ENCODE results near the gene CTIF.

Gene CTIF

DNA sequence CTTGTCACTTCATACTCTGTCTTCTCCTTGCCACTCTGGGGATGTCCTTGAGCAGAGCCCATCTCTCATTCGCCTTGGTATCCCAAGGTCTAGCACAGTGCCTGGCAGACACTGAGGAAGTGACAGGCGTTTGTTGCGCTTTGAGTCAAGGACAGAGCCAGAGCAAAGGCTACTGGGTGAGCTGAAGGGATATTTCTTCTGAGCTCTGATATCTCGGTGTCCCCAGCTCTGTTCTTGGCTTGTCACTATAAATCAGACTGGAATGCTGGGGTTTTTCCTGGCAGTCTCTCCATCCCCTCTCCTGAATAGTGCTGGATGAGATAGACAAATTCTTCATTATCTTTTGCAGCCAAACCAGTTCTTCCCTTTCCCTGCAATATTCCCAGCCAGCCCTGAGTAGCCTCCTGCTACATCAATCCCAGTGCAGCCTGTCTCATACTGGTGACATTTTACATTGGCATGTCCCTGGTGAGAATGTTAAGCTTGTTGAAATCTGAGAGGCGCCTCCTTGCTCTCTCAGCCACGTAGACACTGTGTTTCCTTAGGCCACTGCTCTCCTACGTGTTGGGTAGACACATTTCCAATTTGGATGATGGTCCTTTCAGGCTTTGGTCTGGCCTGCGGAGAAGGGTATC is 61.7 kb downstream of the CTIF start:
- no peak for DNase-seq (ENCODE audit: low read depth in 2 of 2)

DNA sequence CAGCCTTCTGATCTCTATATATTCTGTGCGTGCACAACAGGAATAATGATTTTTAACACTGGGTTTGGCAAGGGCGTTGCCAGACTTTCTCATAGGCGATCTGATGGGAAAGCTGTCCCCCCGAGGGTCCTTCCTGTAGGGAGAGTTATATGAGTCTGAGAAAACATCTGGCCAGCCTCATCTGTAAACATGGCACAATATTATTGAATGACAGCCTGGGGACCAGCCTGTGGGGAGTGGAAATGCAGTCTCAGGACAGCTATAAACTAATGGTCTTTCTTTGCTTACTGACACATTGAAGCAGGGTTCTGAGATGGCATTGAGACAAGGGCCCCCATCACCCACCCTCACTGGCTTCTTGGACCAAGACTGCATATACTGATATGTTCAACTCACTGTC is 62.5 kb downstream of the CTIF start:
- DNase-seq (ENCODE audit: low read depth in 2 of 2), result no peak

DNA sequence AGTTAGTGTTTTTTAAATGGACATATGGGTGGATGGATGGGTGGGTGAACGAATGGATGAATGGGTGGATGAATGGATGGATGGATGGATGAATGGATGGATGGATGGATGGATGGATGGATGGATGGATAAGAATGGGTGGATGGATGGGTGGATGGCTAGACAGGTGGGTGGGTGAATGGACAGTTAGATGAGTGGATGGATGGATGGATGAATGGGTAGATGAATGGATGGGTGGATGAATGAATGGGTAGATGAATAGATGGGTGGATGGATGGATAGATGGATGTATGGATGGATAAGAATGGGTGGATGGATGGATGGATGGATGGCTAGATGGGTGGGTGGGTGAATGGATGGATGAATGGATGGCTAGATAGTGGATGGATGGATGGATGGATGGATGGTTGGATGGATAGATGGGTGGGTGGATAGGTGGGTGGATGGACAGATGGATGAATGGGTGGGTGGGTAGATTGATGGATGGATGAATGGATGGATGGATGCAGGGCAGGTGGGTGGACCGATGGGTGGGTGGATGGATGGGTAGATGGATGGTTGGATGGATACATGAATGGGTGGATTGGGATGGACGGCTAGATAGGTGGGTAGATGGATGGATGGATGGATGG is 64.0 kb downstream of the CTIF start:
- no peak for DNase-seq (ENCODE audit: low read depth in 2 of 2)

- DNase-seq (ENCODE audit: low read depth in 2 of 2), result no peak
These were observed 66.6 kb downstream of the CTIF start for GRCh38 chr18:48605408-48605845.

DNA sequence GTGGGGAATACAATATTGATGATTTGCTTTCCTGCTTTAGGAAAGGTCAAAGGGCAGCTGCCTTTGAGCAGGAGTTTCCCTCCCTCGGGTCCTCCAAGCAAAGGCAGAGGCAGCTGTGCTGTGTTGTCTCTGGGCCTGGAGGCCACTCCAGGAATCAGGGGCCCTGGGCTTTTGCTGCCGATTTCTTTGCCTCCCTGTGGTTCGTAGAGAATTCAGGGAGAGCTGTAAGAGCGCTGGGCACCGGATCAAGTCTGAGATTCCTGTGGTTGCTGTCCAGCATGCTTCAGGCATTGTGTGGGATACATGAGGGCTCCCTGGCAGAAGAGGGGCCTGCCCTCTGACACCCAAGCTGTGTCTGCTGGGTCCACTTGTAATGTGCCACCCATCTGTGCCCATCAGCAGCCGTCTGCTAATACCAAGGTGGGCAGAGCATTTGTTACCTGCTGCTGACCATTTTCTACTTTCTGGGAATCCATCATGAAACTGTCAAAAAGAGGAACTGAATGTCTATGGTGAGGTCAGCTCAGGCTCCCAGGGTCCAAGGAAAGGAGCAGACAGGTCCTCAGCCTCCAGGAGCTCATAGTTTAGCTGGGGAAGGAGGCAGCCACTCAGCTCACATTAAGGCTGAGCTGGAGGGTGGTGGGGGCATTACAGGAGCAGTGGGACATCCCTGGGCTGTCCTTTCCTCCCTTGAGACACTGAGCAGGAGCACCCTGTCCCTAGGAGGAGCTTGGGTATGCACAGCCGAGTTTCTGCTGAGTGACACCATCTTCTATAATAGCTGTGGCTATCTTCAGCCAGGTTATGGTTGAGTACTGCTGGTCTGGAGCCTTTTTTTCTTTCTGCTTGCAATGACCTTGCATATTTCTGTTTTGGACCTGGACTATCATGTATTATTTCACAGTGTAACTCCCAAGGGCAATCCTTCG is 68.5 kb downstream of the CTIF start:
- DNase-seq (ENCODE audit: low read depth in 2 of 2), result no peak

DNA sequence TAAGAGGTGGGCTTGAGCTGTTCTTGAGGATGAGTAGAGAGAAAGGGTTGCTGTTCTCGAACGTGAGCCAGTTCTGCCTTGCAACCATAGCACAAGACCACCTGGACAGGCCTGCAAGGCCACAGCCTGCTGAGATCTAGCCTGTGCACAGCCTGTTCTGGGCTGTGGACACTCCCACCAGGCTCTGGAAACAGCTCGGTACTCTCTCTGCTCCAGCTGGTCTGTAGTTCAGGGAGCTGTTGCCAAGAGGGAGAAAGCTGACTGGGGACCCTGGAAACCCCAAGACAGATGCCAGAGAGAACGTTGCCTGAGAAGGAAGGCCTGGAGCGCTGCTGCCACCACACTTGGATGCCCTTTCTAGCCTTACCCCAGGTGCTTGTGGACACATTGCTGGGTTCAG is 69.8 kb downstream of the CTIF start:
- no peak for DNase-seq (ENCODE audit: low read depth in 2 of 2)

GRCh38 chr18:48609114-48609513 is 70.3 kb downstream of the CTIF start:
- DNase-seq (ENCODE audit: low read depth in 2 of 2), result no peak

- DNase-seq (ENCODE audit: low read depth in 2 of 2), result no peak
These were observed 71.3 kb downstream of the CTIF start for GRCh38 chr18:48609820-48610815.

GRCh38 chr18:48611203-48611602 is 72.4 kb downstream of the CTIF start:
- DNase-seq (ENCODE audit: low read depth in 2 of 2), result no peak

- no peak for DNase-seq (ENCODE audit: low read depth in 2 of 2)
These were observed 73.1 kb downstream of the CTIF start for GRCh38 chr18:48611785-48612480.

DNA sequence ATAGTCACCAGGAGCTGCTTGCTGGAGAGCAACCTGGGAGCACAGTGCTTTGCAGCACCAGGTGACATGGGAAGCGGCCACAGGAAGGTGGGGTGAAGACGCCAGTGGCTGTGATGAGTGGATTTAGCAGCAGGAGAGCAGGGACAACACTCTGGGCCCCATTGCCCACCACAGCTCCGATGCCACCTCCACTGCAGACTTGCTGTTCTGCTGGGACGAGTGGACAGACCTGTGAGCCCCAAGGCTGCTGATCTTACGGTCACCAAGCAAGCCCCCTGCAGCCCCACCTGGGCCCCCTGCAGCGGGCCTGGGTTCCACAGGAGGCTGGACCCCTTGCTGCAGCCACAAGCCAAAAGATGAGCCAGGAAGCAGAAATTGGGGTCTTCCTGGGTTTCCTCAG is 73.7 kb downstream of the CTIF start:
- no peak for DNase-seq (ENCODE audit: low read depth in 2 of 2)

GRCh38 chr18:48612917-48613316 is 74.1 kb downstream of the CTIF start:
- DNase-seq (ENCODE audit: low read depth in 2 of 2), result no peak

GRCh38 chr18:48613589-48614404 is 75.0 kb downstream of the CTIF start:
- no peak for DNase-seq (ENCODE audit: low read depth in 2 of 2)

DNA sequence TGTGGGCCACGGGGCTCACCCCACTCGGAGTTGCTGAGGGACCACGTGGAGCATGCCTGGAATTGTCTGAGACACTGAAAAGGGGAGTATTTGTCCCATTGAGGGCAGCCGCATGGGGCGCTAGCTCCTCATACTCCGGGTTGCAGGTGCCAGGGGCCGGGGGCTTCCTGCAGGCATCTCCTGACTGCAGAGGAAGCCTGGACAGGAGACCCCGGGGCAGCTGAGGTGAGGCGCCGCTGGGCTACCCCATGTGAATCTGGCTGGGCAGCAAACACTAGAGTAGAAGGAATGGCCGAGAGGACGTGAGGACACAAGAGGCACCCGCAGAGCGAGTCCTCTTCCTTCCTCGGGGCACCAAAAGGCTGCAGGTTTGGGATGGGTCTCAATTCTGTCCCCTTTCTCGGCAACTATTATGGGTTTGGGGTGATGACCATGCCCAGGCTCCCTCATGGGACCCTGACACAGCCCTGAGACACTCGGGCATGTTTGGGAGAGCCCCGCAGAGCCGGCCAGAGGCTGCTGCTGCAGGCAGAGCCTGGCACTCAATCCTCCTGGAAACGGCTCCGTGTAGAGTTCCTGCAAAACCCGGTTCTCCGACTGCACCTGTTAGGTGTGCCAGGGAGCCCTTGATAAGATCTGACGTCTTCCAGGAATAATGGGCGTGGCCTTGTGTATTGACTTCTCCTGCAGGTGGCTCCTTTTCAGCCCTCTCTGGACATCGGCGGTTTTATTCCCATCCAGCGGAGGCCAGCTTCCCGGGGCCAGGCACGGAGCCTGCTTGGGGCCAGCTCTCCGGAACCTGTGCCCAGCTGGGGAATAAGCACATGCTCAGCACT is 77.0 kb downstream of the CTIF start:
- DNase-seq (ENCODE audit: low read depth in 2 of 2), result no peak

GRCh38 chr18:48616484-48617255 is 77.8 kb downstream of the CTIF start:
- no peak for DNase-seq (ENCODE audit: low read depth in 2 of 2)

GRCh38 chr18:48617844-48618497 is 79.1 kb downstream of the CTIF start:
- DNase-seq (ENCODE audit: low read depth in 2 of 2), result no peak

- DNase-seq (ENCODE audit: low read depth in 2 of 2), result no peak
These were observed 80.2 kb downstream of the CTIF start for GRCh38 chr18:48619016-48619415.

DNA sequence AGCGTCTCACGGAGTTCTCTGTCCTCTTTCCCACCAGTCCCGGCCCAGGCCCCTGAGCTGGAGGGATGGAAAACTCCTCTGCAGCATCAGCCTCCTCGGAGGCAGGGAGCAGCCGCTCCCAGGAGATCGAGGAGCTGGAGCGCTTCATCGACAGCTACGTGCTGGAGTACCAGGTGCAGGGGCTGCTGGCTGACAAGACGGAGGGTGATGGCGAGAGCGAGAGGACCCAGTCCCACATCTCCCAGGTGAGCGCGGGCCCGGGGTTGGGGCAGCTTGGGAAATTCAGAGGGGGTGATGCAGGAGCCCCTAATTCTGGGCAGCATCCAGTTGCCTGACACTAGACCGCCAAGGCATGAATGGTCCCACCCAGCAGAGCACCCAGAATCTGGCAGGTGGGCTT is 80.7 kb downstream of the CTIF start:
- no peak for DNase-seq (ENCODE audit: low read depth in 2 of 2)
